Stimulated activated CD8-positive, alpha-beta memory T cell treated with anti-CD3 and anti-CD28 coated beads, Interleukin-4, amount 100 ng/mL, for 4 hours (primary cell): ENCODE data around the gene OR5A2.
"Not testable (repeated sequence)": the region's sequence is repeated elsewhere in the genome, so short reads cannot be mapped to it uniquely, and the experiment has no call there.

Experiments
- DNase-seq, 2 donors: peaks; one replicate each; pipeline ENCODE4 v3.0.0-alpha.2; 2020; ENCODE audit warnings: low read depth in 2 of 2, low spot score in 1 of 2

OR5A2 gene

DNA sequence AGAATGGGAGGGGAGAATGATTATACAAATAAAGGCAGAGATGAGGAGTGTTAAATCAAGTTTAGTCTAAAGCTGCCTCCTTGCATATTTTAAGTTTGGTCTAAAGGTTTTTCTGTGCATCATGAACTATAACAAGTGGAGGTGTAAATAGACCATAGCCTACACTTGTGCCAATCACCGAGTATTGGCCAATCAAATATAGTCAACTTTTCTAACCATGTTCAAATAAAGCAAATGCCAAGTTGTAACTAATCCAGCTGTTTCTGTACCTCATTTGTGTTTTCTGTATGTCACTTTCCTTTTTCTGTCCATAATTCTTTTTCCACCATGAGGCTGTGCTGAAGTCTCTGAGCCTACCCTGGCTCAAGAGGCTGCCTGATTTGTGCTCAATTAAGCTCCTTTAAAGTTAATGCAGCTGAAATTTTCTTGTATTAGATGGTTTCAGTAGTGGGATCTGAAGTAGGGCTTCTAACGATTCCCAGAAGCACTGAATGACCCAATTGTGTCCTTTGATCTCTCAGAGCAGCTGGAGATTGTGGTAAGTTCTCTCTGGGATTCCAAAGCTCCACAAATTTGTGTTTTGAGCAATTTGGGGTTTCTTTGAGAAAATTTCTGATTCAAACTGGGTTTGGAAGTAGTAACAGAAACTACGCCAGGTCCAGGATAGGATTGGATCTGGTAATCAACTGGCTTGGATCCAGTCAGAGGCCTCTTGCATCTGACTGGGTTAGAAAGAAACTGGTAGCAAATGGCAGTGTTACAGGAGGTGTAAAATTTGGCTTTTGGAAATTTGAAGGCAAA, 25.6 kb downstream of the OR5A2 start:
- no peak for DNase-seq

DNA sequence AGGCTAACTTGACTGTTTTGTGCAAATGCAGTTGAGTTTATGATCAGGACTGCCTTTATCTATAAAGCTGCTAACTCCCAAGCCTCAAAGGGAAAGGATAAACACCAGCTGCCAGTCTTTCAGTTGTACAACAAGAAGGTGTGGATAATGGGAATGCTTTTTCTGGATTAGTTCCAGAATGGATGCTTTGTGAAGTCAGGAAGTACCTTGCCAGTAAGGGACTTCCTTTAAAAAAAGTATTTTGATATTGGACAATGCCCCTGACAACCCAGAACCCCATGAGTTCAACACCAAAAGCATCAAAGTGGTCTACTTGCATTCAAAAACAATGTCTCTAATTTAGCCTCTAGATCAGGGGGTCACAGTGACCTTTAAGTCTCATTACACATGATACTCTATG, 32.0 kb downstream of the OR5A2 start:
- no peak for DNase-seq

DNA sequence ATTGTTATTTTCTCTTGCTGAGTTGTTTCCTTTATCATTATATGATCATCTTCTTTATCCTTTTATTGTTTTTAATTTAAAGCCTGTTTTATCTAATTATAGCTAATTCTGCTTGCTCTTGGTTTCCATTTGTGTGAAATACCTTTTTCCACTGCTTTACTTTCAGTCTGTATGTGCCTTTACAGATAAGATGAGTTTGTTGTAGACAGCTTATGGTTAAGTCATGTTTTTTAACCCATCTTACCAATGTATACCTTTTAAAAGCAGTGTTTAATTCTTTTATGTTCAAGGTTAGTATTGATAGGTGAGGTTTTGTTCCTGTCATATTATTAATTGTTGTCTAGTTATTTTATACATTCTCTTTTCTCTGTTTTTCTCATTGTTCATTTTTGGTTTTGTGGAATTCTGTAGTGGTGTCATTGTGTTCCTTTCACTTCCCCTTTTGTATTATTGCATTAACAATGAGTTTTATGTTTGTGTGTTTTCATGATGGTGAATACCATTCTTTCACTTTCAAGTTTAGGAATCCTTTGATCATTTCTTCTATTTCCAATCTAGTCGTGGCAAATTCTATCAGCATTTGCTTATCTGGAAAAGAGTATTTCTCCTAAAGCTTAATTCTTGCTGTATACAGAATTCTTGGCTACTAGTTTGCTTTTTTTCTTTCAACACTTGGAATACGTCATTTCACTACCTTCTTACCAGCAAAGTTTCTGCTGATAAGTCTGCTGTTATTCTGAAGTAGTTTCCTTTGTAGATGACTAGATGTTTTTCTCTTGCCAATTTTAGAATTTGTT, 45.8 kb downstream of the OR5A2 start:
- DNase-seq, result no peak

DNA sequence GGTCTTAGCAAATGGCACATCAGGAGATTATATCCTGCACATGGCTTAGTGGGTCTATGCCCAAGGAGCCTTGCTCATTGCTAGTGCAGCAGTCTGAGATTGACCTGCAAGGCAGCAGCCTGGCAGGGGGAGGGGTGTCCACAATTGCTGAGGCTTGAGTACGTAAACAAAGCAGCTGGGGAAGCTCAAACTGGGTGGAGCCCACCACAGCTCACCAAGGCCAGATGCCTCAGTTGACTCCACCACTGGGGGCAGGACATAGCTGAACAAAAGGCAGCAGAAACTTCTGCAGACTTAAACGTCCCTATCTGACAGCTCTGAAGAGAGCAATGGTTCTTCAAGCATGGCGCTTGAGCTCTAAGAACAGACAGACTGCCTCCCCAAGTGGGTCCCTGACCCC, 53.9 kb downstream of the OR5A2 start:
- DNase-seq, result not testable (repeated sequence)

DNA sequence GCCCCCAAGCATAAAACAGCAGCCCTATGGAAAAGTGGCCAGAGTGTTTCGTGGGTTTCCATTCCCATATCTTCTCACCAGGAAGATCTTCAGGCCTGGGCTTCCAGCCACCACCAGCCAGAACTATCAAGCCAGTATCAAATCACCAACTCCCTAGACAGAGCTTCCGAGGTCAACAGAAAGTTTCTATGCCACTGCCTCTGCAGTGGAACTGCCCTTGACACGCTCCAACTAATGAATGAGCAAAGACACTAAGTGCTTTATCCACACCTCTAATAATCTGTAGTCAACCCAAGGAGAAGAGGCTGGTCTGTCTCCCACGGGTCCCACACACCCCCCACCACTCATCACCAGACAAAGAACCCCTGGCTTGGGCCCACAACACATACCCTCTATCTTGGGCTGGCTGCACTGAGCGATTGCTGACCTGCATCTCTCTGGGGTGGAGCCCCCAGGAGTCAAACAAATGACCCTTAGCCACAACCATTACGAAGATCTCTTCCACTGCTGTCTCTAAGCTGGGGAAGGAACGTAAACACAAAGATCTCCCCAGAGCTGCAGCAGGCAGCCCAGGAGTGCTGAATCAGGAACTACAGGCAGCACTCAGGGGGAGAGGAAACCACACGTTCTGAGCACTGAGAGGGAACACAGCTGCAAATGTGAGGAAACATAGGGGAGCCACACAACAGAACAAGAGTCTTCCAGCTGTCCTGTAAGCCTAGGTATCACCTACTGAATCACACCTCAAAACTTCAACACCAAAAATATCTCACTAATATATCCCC, 57.8 kb downstream of the OR5A2 start:
- no peak for DNase-seq
